ENCODE results near the gene CTSW.

DNA sequence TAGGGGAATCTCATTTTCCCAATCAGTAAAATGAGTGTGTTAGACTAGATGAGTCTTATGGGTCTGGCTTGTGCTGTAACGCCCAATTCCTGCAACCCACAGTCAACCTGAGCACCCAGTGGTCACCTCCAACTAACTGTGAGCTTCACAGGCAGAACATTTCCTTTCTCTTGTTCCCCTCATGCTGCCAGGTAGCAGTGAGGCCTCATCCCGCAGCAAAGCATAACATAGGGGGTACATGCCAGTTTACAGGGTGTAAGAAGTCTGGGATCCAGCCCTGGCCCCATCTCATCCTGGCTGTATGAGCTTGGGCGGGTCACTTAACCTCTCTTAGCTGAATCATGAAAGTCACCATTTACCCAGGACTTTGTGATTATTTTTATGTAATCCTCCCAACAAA, 10.7 kb upstream of the CTSW start:
- TF ChIP-seq, protein P1, sequence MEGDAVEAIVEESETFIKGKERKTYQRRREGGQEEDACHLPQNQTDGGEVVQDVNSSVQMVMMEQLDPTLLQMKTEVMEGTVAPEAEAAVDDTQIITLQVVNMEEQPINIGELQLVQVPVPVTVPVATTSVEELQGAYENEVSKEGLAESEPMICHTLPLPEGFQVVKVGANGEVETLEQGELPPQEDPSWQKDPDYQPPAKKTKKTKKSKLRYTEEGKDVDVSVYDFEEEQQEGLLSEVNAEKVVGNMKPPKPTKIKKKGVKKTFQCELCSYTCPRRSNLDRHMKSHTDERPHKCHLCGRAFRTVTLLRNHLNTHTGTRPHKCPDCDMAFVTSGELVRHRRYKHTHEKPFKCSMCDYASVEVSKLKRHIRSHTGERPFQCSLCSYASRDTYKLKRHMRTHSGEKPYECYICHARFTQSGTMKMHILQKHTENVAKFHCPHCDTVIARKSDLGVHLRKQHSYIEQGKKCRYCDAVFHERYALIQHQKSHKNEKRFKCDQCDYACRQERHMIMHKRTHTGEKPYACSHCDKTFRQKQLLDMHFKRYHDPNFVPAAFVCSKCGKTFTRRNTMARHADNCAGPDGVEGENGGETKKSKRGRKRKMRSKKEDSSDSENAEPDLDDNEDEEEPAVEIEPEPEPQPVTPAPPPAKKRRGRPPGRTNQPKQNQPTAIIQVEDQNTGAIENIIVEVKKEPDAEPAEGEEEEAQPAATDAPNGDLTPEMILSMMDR (IDR thresholded peaks at IDR 0.05; ENCODE audit: insufficient read depth, low read length, poor library complexity, severe bottlenecking): no peak
- TF ChIP-seq EZH2phosphoT487 (conservative IDR thresholded peaks at IDR 0.05; ENCODE audit: low read length): no peak

All from SU-DHL-6 (cell line).